Umbilical cord (tissue), 2 donors: ENCODE measurements around the gene NCCRP1. TPM values are rescaled to one million over a fixed set of nuclear protein-coding genes. Genes with fewer than 3 reads are reported as not detected.
"Not testable (repeated sequence)": the region's sequence is repeated elsewhere in the genome, so short reads cannot be mapped to it uniquely, and the experiment has no call there.

Experiments used
- DNase-seq: peaks from one replicate; pipeline ENCODE4 v3.0.0-alpha.2; 2015; ENCODE audit warnings: low spot score
- total RNA-seq: library from RNA; depleted of rRNA; stranded (reverse); fragments of >200 nt; gene quantifications from one replicate; pipeline ENCODE4 v1.2.3, GENCODE V29; 2014; ENCODE audit warnings: low replicate concordance; ENCODE audit not compliant: insufficient read depth

Gene NCCRP1
- total RNA-seq, 1 donor from 2014 or later, result 1.4 TPM

- DNase-seq, result no peak
Observed at GRCh38 chr19:39207293-39207836, 10.6 kb downstream of the NCCRP1 start.

- no peak for DNase-seq
Observed at GRCh38 chr19:39208175-39208795, 11.5 kb downstream of the NCCRP1 start.

DNA sequence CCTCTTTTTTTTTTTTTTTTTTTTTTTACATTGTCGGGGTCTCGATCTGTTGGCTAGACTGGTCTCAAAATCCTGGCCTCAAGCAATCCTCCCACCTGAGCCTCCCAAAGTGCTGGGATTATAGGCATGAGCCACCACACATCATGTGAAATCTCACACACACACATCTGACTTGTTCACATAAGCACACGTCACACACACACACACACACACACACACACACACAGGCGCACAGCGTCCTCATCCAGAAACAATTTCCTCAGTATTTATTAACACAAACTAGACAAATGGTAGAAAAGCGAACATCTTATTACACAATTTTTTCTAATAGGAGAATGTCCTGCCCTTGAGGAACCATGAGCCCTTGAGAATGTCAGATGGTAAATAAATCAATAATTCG, 12.4 kb downstream of the NCCRP1 start:
- no peak for DNase-seq

DNA sequence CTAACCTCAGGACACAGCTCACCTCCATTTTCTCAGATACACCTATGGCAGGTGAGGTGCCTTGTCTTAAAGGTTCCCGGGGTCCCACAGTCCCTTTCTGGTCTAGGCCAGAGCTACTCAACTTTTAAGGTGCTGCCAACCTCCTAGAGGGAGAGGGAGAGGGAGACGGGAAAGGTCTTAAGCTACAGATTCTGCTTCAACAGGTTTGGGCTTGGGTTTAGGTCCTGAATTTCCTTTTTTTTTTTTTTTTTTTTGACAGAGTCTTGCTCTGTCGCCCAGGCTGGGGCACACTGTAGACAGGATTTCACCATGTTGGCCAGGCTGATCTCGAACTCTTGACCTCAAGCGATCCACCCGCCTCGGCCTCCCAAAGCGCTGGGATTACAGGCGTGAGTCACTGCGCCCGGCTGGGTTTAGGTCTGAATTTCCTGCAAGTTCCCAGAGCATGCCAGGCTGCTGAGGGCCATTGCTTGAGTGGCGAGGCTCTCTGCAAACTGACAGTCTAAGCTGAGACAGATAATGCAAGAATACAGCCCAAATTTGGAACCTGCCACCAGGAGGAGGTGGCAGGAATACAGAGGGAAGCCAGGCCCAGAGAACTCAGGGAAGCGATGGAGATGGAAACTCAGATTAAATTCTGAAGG, 15.1 kb downstream of the NCCRP1 start:
- DNase-seq, result peak; percentile 67

GRCh38 chr19:39212375-39212742, 15.6 kb downstream of the NCCRP1 start:
- no peak for DNase-seq

- DNase-seq, result not testable (repeated sequence)
Observed at GRCh38 chr19:39215323-39215722, 18.6 kb downstream of the NCCRP1 start.

- no peak for DNase-seq
Observed at GRCh38 chr19:39217094-39217493, 20.3 kb downstream of the NCCRP1 start.

DNA sequence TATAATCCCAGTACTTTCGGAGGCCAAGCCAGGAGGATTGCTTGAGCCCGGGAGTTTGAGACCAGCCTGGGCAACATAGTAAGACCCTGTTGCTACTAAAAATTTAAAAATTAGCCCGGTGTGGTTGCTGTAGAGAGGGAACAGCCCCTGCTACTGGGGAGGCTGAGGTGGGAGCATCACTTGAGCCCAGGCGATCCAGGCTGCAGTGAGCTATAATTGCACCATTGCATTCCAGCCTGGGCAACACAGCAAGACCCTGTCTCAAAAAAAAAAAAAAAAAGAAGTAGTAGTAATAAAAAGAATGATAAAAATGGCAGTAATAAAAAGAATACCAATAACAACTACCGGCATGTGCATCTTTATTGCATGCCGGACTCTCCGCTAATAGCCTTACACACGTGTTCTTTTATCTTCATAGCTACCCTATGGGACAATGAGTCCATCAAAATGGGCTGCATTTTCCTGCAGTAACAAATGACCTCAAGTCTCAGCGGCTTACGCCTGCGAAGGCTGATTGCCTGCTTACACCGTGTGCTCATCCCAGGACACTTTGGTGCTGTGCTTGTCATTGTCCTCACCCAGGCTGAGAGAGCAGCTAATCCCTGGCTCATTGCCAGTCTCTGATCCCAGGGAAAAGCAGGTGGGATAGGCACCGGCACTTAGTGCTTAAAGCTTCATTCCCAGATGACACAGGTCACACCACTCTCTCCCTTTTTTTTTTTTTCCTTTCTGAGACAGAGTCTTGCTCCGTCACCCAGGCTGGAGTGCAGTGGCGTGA, 21.7 kb downstream of the NCCRP1 start:
- DNase-seq, result no peak

- DNase-seq, result not testable (repeated sequence)
Observed at GRCh38 chr19:39219108-39219507, 22.3 kb downstream of the NCCRP1 start.

DNA sequence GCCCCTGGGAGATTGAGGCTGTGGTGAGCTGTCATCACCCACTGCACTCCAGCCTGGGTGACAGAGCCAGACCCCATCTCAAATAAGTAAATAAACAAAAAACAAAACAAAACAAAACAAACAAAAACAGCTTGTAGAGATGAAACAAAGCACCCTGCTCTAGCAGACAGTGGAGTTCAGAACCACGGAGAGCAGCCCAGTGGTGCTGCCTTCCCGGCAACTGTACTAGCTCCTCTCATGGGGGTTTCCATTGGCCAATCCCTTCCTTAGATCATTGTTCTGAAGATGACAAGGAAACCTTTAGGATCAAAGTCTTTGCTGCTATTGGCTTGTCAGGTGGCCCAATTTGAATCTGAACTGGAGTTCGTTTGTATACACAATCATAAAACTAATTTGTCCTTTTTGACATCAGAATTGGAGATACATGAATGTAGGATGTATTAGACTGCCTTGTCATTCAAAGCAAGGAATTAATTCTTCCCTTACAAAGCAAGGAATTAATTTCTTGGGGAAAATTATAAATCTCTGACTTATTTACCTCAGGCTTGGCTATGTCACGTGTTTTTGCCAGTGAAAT, 27.0 kb downstream of the NCCRP1 start:
- peak; percentile 35 for DNase-seq

DNA sequence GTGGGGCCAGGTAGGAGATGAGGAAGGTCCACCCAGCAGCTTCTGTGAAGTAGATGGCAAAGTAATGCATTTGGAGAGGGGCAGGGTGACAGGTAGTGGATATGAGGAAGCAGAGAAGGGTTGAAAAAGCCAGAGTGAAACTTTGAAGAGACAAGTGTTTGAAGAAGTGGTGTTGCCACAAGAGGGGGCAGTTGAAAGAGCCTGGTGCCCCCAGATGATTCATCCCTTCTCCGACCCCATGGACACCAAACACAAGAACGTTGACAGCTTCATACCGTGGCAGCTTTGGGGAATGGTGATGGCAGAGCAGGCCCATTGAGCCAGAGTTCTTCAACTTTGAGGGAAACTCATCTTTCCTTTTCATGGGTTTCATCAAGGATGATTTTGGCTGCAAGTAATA, 28.1 kb downstream of the NCCRP1 start:
- no peak for DNase-seq

DNA sequence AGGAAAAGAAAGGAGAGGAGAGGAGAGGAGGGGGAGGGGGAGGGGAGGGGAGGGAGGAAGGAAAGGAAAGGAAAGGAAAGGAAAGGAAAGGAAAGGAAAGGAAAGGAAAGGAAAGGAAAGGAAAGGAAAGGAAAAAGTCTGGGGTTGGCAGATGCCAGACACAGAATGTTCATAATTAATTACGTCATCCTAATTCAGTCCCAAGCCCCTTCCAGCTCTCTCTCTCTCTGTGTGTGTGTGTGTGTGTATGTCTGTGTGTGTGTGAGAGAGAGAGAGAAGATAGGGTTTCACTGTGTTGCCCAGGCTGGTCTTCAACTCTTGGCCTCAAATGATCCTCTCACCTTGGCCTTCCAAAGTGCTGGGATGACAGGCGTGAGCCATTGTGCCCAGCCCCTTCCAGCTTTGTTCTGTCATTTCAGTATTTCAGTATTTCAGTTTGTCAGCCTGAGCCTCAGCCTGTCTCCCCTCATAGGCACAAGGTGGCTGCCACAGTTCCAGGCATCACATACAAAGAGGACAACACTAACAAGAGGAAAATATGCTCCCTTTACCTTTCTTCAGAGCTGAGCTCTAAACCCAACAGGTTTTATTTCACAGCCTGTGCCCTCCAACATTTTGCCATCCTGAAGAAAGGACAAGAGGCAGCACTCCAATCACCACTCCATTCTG, 33.5 kb downstream of the NCCRP1 start:
- no peak for DNase-seq

GRCh38 chr19:39232708-39233107, 35.9 kb downstream of the NCCRP1 start:
- no peak for DNase-seq

DNA sequence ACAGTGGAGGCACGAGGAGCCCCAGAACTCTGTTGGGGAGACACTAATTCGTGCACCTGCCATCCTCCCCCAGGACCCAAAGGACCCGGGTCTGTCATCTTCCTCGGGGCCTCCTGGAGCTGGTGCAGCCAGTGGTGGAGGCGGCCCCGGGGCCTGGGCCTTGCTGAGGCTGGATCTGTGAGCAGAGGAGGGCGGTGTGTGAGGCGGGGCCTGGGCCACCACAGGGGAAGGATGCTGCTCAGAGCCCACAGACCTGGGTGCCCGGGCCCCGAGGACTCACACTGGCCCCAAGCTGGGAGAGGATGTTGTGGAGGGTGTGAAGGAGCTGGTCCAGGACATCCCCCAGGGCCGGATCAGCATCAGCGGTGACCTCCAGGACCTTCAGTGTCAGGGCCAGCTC, 39.8 kb downstream of the NCCRP1 start:
- no peak for DNase-seq

GRCh38 chr19:39237200-39238184, 40.7 kb downstream of the NCCRP1 start:
- DNase-seq, result no peak

DNA sequence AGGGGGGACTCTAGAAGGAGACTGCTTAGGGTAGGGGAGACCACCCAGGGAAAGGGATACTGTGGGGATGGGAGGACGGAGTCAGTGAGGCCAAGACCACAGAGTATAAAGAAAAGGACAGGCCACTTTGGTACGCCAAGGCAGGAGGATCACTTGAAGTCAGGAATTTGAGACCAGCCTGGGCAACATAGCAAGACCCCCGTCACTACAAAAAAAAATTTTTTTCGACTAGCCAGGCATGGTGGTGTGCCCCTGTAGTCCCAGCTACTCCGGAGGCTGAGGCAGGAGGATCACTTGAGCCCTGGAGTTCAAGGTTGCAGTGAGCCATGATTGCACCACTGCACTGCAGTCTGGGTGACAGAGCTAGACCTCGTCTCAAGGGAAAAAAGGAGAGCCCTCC, 41.4 kb downstream of the NCCRP1 start:
- DNase-seq, result no peak

DNA sequence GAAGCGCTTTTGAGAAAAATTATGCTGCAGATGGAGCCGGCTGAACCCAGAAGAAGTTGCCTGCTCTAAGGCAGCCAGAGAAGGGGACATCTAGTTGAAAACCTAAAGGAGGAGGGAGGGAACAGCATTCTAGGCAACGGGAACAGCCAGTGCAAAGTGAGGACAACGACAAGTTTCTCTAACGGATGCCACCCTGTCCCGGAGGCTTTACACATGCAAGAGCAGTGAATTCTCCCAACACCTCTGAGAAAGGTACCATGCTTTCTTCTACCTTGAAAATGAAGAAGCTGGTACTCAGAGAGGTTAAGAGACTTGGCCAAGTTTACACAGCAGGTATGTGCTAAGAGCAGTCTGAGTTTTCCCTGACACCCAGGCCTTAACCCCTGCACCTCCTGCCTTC, 42.2 kb downstream of the NCCRP1 start:
- no peak for DNase-seq

GRCh38 chr19:39240421-39240820, 43.7 kb downstream of the NCCRP1 start:
- no peak for DNase-seq

DNA sequence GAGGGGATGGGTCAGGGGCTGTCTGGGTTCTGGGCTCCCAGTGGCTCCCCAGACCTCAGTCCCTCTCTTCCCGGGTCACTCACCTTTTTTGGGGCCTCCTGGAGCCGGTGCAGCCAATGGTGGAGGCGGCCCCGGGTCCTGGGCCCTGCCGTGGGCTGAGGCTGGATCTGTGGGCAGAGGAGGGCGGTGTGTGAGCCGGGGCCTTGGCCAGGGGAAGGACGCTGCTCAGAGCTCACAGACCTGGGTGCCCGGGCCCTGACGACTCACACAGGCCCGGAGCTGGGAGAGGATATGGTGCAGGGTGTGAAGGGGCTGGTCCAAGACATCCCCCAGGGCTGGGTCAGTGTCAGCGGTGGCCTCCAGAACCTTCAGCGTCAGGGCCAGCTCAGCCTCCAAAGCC, 47.0 kb downstream of the NCCRP1 start:
- not testable (repeated sequence) for DNase-seq

GRCh38 chr19:39244410-39245100, 47.8 kb downstream of the NCCRP1 start, which contains the start of gene IFNL3:
TSS of gene IFNL3 (minus strand) at chr19:39245006. CDS start at chr19:39244967, 39 bp downstream.
- not testable (repeated sequence) for DNase-seq
